Sigmoid colon (tissue), 7 donors: ENCODE measurements around the gene KLHL3. TPM values are rescaled to one million over a fixed set of nuclear protein-coding genes. Genes with fewer than 3 reads are reported as not detected.

Experiments
- DNase-seq: peaks from one replicate; pipeline ENCODE4 v3.0.0-alpha.2; 2019
- H3K27ac ChIP-seq, 4 donors: fragments of 200-600 bp; sonication (generic); one replicate each; pipeline ENCODE4 v1.5.1; 2016 to 2019; ENCODE audit warnings: mild to moderate bottlenecking in 1 of 4
- H3K27me3 ChIP-seq, 3 donors: fragments of 200-600 bp; sonication (generic); one replicate each; pipeline ENCODE4 v1.5.1; 2019; ENCODE audit warnings: mild to moderate bottlenecking in 1 of 3
- H3K36me3 ChIP-seq, 4 donors: fragments of 200-600 bp; sonication (generic); one replicate each; pipeline ENCODE4 v1.5.1; 2016 to 2019
- H3K4me1 ChIP-seq, 4 donors: fragments of 200-600 bp; sonication (generic); one replicate each; pipeline ENCODE4 v1.5.1; 2017 to 2019
- H3K4me3 ChIP-seq, 4 donors: fragments of 200-600 bp; sonication (generic); one replicate each; pipeline ENCODE4 v1.5.1; 2017 to 2019; ENCODE audit warnings: mild to moderate bottlenecking in 2 of 4, moderate library complexity in 1 of 4
- H3K9me3 ChIP-seq, 4 donors: fragments of 200-600 bp in 3 of 4; sonication (generic) in 3 of 4; one replicate each; pipeline versions ENCODE4 v1.5.1 to v1.6.1; 2013 to 2019
- EP300 ChIP-seq, 4 donors: sonication (generic); formaldehyde crosslinking; IDR thresholded peaks; one replicate each; pipeline ENCODE4 v1.6.1; 2017; ENCODE audit warnings: antibody characterized with exemption in 4 of 4
- POLR2A ChIP-seq, 2 donors: fragments of 450-650 bp; IDR thresholded peaks; one replicate each; pipeline ENCODE4 v1.6.1; 2016; ENCODE audit warnings: antibody characterized with exemption in 2 of 2, mild to moderate bottlenecking in 2 of 2, moderate library complexity in 2 of 2
- POLR2AphosphoS5 ChIP-seq, 4 donors: sonication (generic); formaldehyde crosslinking; IDR thresholded peaks; one replicate each; pipeline ENCODE4 v1.6.1; 2017; ENCODE audit warnings: antibody characterized with exemption in 4 of 4
- WGBS, 2 donors: extraction: QIAGEN DNeasy Blood & Tissue Kit; methylation state at CpG; one replicate each; pipeline ENCODE4 v1.1.7; 2013; 5-methylcytosine and 5-hydroxymethylcytosine counted together
- intact Hi-C: fragments of 100-400 bp; cut with DNase I; formaldehyde crosslinking; loops from one replicate; pipeline ENCODE4 v1.15.1; 2023
- polyA plus RNA-seq, 3 donors: library from polyadenylated mRNA; stranded (reverse); fragments of 200-250 nt; gene quantifications; one replicate each; pipeline ENCODE4 v1.2.3, GENCODE V29; 2013
- total RNA-seq, 4 donors: library from RNA; depleted of rRNA; stranded (reverse); fragments of >200 nt; gene quantifications; one replicate each; pipeline ENCODE4 v1.1.0, GENCODE V29; 2016
- TF ChIP-seq, protein P1 (sequence below), 4 experiments: fragments of 450-650 bp in 3 of 4; fragments of 200-600 bp in 1 of 4; IDR thresholded peaks; one replicate each; pipeline ENCODE4 v1.5.1; 2016 to 2019; ENCODE audit warnings: antibody characterized with exemption in 4 of 4, mild to moderate bottlenecking in 3 of 4, moderate library complexity in 2 of 4
- donor health status: healthy with polysubstance abuse.
- donor health status: Bipolar disorder and iron deficiency.
- donor health status: healthy.

KLHL3 gene
- total and polyA plus RNA-seq, 7 donors: 0.23 to 5.5 (median 3.5) TPM; not detected in 1

DNA sequence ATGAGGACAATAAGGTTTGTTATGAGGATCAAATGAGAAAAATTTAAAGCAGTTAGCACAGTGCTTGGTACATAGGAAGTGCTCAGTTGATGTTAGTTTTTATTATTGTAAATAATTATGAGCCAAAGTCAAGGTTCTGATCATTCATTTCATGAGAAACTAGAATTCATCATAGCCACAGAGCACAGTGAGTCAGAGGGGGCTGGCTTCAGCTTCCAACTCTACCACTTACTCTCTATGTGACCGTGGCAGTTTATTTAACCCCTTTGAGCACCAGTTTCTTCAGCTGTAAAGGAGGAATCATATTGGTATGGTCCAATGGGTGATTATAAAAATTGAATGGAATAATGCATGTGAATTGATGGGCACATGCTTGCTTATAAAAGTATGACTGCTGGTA is 39.4 kb downstream of the KLHL3 start:
- Histone ChIP-seq H3K27ac (no peak overlapping the region), H3K27me3 (no peaks in the 10 kb centered on the region), H3K36me3 (no peaks in the 10 kb centered on the region), H3K9me3 (no peaks in the 10 kb centered on the region), H3K4me3 (no peak overlapping the region), H3K4me1 (peaks cover 0 to 12% (median 0%) of the 10 kb centered on the region in 4 donors)
- 23 to 25% methylated on average over 1 of the region's 1 CpG for WGBS, 2 donors
- TF ChIP-seq, protein P1, sequence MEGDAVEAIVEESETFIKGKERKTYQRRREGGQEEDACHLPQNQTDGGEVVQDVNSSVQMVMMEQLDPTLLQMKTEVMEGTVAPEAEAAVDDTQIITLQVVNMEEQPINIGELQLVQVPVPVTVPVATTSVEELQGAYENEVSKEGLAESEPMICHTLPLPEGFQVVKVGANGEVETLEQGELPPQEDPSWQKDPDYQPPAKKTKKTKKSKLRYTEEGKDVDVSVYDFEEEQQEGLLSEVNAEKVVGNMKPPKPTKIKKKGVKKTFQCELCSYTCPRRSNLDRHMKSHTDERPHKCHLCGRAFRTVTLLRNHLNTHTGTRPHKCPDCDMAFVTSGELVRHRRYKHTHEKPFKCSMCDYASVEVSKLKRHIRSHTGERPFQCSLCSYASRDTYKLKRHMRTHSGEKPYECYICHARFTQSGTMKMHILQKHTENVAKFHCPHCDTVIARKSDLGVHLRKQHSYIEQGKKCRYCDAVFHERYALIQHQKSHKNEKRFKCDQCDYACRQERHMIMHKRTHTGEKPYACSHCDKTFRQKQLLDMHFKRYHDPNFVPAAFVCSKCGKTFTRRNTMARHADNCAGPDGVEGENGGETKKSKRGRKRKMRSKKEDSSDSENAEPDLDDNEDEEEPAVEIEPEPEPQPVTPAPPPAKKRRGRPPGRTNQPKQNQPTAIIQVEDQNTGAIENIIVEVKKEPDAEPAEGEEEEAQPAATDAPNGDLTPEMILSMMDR (IDR thresholded peaks at IDR 0.05): no peak
- TF ChIP-seq EP300 (IDR thresholded peaks at IDR 0.05) (no peak), POLR2A (IDR thresholded peaks at IDR 0.05) (no peak), POLR2AphosphoS5 (IDR thresholded peaks at IDR 0.05) (no peak)
- intact Hi-C loops: no loop called here
- DNase-seq: no peak

DNA sequence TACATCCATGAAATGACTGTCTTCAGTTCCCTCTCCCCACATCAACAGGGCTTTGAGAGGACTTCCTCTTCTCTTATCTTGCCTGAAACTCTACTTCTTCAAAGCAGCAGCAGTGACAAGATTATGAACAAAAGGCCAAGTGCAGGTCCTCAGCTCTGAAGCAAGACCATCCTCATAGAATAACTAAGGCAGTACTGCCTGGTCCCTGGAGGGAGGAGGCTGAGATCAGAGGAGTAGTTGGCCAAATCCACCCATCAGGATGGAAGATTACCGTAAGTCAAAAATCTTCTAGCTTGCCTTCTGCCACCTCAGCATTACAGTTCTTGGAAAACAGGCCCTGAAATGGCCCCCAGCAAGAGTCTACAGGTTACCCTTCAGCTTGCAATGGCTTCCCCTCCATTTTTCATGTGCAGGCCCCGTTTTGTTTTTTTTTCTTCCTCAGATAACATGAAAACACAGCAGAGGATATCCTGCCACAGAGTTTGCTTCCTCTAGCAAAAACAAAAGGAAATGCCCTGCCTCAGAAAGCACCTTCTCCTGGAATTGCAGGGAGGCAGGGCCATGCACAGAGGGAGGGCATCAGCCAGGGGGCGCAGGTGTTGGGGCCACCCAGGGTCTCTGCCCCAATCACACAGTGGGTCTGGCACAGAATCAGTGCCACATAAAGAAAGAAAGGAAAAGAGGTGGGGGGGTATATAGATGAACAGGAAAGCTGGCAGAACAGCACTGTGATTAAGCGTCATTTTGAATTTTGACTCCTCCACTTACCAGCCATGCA is 40.0 kb downstream of the KLHL3 start:
- Histone ChIP-seq H3K9me3 (no peaks in the 10 kb centered on the region), H3K36me3 (no peaks in the 10 kb centered on the region), H3K27me3 (no peaks in the 10 kb centered on the region), H3K4me3 (no peak overlapping the region), H3K4me1 (peaks cover 0 to 12% (median 0%) of the 10 kb centered on the region in 4 donors), H3K27ac (peak overlapping the region in 1 of 4 donors; percentile 43)
- 59 to 89% methylated on average over 4 of the region's 4 CpGs for WGBS, 2 donors
- intact Hi-C loops: no loop called here
- DNase-seq: no peak
- TF ChIP-seq EP300 (IDR thresholded peaks at IDR 0.05) (no peak), POLR2A (IDR thresholded peaks at IDR 0.05) (no peak), POLR2AphosphoS5 (IDR thresholded peaks at IDR 0.05) (no peak)
- TF ChIP-seq, protein P1 (IDR thresholded peaks at IDR 0.05): no peak

DNA sequence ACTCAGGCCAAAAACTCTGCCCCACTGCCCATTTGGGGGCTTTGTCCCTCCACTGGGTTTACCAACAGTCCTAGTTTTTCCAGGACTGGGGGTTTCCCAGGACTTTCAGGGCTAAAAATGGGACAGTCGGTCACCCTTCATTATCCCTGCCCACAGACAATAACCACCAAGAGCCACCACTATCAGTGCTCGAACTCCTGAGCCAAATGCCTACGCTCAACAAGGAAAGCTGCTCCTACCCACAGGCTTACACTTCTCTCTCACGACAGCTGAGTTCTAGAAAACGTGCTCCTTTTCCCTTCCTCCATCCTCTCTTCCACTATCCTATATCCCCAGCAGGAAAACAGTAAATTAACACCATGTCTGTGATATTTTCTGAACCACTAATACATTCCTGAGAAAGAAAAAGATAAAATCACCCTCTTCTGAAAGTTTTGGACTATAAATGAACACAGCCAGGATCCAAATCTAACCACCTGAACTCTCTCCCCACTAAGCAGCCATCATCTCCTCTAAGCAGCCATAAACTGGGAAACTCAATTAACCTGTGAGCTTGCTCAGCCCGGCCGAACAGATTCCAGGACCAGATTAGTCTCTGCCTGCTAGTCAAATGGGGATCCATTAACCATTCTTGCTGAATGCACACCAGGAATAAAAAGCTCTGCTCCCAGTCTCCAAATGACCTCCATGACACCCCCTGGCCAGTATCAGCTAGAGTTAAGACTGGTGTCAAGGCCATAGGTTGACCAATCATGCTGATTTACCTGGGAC is 41.8 kb downstream of the KLHL3 start:
- H3K27me3 ChIP-seq: no peaks in the 10 kb centered on the region
- H3K4me3 ChIP-seq: no peak overlapping the region
- TF ChIP-seq POLR2AphosphoS5 (IDR thresholded peaks at IDR 0.05) (no peak), EP300 (IDR thresholded peaks at IDR 0.05) (no peak), POLR2A (IDR thresholded peaks at IDR 0.05) (no peak)
- TF ChIP-seq, protein P1 (IDR thresholded peaks at IDR 0.05): no peak
- no peaks in the 10 kb centered on the region for H3K9me3 ChIP-seq
- 90 to 92% methylated on average over 7 of the region's 7 CpGs for WGBS, 2 donors
- intact Hi-C loops: no loop called here
- no peaks in the 10 kb centered on the region for H3K36me3 ChIP-seq
- no peak overlapping the region for H3K27ac ChIP-seq
- DNase-seq: no peak
- peaks cover 0 to 5% (median 0%) of the 10 kb centered on the region in 4 donors for H3K4me1 ChIP-seq

DNA sequence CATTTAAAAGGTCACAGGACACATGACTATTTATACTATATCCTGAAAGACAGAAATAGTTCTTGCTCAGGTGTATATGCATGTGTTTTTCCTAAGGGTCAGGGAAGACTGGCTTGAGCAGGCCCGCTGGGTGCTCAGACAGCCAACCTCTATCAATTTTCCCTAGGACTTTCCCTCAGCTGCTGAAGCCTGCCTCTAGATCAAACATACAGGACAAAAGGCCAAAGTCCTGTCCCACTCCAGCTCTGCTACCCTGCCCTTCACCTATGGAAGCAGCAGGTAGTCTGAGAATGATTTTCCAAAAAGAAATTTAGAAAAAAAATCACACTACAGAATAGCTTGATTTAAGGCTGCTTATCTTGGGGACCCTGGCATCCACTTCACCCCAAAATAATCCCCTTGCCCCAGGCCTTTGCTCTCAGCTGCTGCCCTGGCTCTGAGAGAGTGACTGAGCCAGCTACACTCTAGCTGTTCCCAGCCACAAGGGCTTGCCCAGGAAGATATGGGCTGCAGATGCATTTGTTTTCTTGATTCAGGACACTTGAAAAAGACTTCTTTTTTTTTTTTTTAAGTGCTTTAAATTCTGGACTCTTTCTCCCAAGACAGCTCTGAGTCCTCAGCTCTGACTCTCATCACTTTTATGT is 42.5 kb downstream of the KLHL3 start:
- Histone ChIP-seq H3K27ac (no peak overlapping the region), H3K9me3 (no peaks in the 10 kb centered on the region), H3K36me3 (no peaks in the 10 kb centered on the region), H3K27me3 (no peaks in the 10 kb centered on the region), H3K4me3 (no peak overlapping the region), H3K4me1 (peaks cover 0 to 5% (median 0%) of the 10 kb centered on the region in 4 donors)
- intact Hi-C loops: no loop called here
- no peak for TF ChIP-seq POLR2A (IDR thresholded peaks at IDR 0.05)
- TF ChIP-seq EP300 (IDR thresholded peaks at IDR 0.05): no peak
- TF ChIP-seq, protein P1 (IDR thresholded peaks at IDR 0.05): no peak
- no peak for TF ChIP-seq POLR2AphosphoS5 (IDR thresholded peaks at IDR 0.05)
- DNase-seq: no peak
- WGBS, 2 donors: 20 to 74% methylated on average over 1 of the region's 1 CpG
